SK-N-MC (cell line): ENCODE measurements around the gene GIN1.

Experiments
- EZH2 ChIP-seq: fragments of 200-600 bp; sonication (generic); IDR thresholded peaks from one replicate; pipeline ENCODE4 v1.6.1; 2017; ENCODE audit warnings: antibody characterized with exemption
- POLR2AphosphoS5 ChIP-seq: IDR thresholded peaks from 2 replicates; pipeline ENCODE4 v1.6.1; 2012; ENCODE audit warnings: mild to moderate bottlenecking, low read depth, low read length, borderline replicate concordance

DNA sequence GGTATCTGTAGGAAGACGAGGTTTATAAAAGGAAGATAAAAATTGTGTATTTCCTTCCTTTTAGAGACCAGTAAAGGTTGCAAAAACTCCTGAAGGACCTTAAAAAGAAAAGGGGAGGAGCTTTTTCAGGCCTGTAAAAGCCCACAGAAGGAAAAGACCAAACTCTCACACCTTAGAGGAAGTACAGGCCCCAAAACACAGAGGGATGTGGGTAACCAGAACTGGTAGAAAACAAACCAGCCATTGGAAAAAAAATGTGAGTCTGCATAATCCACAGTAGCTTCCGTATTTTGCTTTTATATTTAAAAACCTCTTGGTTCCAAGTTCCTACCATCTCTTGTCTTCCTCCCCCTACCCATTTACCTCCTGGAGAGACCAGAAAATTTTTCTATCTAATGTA lies 8.5 kb downstream of the GIN1 start:
- TF ChIP-seq POLR2AphosphoS5 (no peak), EZH2 (no peak)
